Sigmoid colon (tissue), 7 donors: ENCODE measurements around the gene ACAA1. TPM values are rescaled to one million over a fixed set of nuclear protein-coding genes. Genes with fewer than 3 reads are reported as not detected.
"Not testable (repeated sequence)": the region's sequence is repeated elsewhere in the genome, so short reads cannot be mapped to it uniquely, and the experiment has no call there.

Experiments used
- DNase-seq: peaks from one replicate; pipeline ENCODE4 v3.0.0-alpha.2; 2019
- H3K27ac ChIP-seq, 4 donors: fragments of 200-600 bp; sonication (generic); one replicate each; pipeline ENCODE4 v1.5.1; 2016 to 2019; ENCODE audit warnings: mild to moderate bottlenecking in 1 of 4
- H3K27me3 ChIP-seq, 3 donors: fragments of 200-600 bp; sonication (generic); one replicate each; pipeline ENCODE4 v1.5.1; 2019; ENCODE audit warnings: mild to moderate bottlenecking in 1 of 3
- H3K36me3 ChIP-seq, 4 donors: fragments of 200-600 bp; sonication (generic); one replicate each; pipeline ENCODE4 v1.5.1; 2016 to 2019
- H3K4me1 ChIP-seq, 4 donors: fragments of 200-600 bp; sonication (generic); one replicate each; pipeline ENCODE4 v1.5.1; 2017 to 2019
- H3K4me3 ChIP-seq, 4 donors: fragments of 200-600 bp; sonication (generic); one replicate each; pipeline ENCODE4 v1.5.1; 2017 to 2019; ENCODE audit warnings: mild to moderate bottlenecking in 2 of 4, moderate library complexity in 1 of 4
- H3K9me3 ChIP-seq, 4 donors: fragments of 200-600 bp in 3 of 4; sonication (generic) in 3 of 4; one replicate each; pipeline versions ENCODE4 v1.5.1 to v1.6.1; 2013 to 2019
- CTCF ChIP-seq, 4 experiments: fragments of 450-650 bp in 3 of 4; fragments of 200-600 bp in 1 of 4; IDR thresholded peaks; one replicate each; pipeline ENCODE4 v1.5.1; 2016 to 2019; ENCODE audit warnings: antibody characterized with exemption in 4 of 4, mild to moderate bottlenecking in 3 of 4, moderate library complexity in 2 of 4
- EP300 ChIP-seq, 4 donors: sonication (generic); formaldehyde crosslinking; IDR thresholded peaks; one replicate each; pipeline ENCODE4 v1.6.1; 2017; ENCODE audit warnings: antibody characterized with exemption in 4 of 4
- POLR2A ChIP-seq, 2 donors: fragments of 450-650 bp; IDR thresholded peaks; one replicate each; pipeline ENCODE4 v1.6.1; 2016; ENCODE audit warnings: antibody characterized with exemption in 2 of 2, mild to moderate bottlenecking in 2 of 2, moderate library complexity in 2 of 2
- POLR2AphosphoS5 ChIP-seq, 4 donors: sonication (generic); formaldehyde crosslinking; IDR thresholded peaks; one replicate each; pipeline ENCODE4 v1.6.1; 2017; ENCODE audit warnings: antibody characterized with exemption in 4 of 4
- WGBS, 2 donors: extraction: QIAGEN DNeasy Blood & Tissue Kit; methylation state at CpG; one replicate each; pipeline ENCODE4 v1.1.7; 2013; 5-methylcytosine and 5-hydroxymethylcytosine counted together
- intact Hi-C: fragments of 100-400 bp; cut with DNase I; formaldehyde crosslinking; loops from one replicate; pipeline ENCODE4 v1.15.1; 2023
- polyA plus RNA-seq, 3 donors: library from polyadenylated mRNA; stranded (reverse); fragments of 200-250 nt; gene quantifications; one replicate each; pipeline ENCODE4 v1.2.3, GENCODE V29; 2013
- total RNA-seq, 4 donors: library from RNA; depleted of rRNA; stranded (reverse); fragments of >200 nt; gene quantifications; one replicate each; pipeline ENCODE4 v1.1.0, GENCODE V29; 2016
- donor health status: healthy with polysubstance abuse.
- donor health status: Bipolar disorder and iron deficiency.
- donor health status: healthy.

ACAA1 gene
- total and polyA plus RNA-seq, 7 donors: 42.6 to 258 (median 53.2) TPM

DNA sequence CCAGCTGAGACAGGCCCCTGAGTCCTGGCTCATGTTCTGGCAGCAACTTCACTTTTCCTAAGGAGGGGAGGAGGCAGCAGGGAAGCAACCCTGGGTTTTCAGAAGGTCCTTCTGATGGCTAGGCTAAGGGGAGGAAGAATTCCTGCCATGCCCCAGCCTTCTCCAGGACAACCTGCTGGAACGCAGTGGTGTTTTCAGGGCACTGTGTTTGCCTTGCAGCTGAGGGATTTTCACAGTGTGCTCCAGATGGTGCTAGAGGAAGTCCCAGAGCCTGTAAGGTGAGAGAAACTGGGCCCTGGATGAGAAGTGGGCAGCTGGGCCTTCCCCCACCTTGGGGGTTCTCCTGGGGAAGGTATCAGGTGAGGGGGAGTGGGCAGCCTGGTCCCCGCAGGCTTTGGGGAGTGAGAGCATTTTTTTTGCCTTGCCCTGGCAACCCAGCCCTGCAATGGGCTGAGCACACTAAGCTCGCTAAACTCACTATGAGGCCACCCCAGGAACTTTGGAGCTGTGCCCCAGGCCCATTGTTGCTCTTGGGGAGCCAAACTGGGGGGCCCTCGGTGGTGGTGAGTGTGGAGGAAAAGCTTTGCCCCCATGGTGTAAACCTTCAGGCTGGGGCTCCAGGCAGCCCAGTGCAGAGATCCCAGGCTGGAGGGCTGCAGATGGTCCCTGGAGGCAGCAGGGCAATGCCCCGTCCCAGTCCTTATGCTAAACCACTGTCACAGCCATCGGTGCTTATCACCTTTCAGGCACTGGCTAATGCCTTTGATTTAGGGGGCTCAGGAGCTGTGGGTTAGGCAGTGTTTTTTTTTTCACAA, 41.1 kb downstream of the ACAA1 start:
- no peaks in the 10 kb centered on the region for H3K36me3 ChIP-seq
- no peak for TF ChIP-seq EP300 (IDR thresholded peaks at IDR 0.05)
- no peak for TF ChIP-seq POLR2A (IDR thresholded peaks at IDR 0.05)
- no peak for TF ChIP-seq POLR2AphosphoS5 (IDR thresholded peaks at IDR 0.05)
- no peak for TF ChIP-seq CTCF (IDR thresholded peaks at IDR 0.05)
- DNase-seq: no peak
- intact Hi-C loops: no loop called here
- H3K4me1 ChIP-seq: no peaks in the 10 kb centered on the region
- H3K9me3 ChIP-seq: no peaks in the 10 kb centered on the region
- H3K4me3 ChIP-seq: no peak overlapping the region
- H3K27ac ChIP-seq: no peak overlapping the region
- 90% methylated on average over 6 of the region's 6 CpGs for WGBS, 2 donors
- no peaks in the 10 kb centered on the region for H3K27me3 ChIP-seq

- WGBS, 2 donors: 89 to 90% methylated on average over 3 of the region's 3 CpGs
- Histone ChIP-seq H3K36me3 (no peaks in the 10 kb centered on the region), H3K27me3 (no peaks in the 10 kb centered on the region), H3K27ac (no peak overlapping the region), H3K4me1 (no peaks in the 10 kb centered on the region), H3K9me3 (no peaks in the 10 kb centered on the region), H3K4me3 (no peak overlapping the region)
- intact Hi-C loops: no loop called here
- DNase-seq: no peak
- TF ChIP-seq CTCF (IDR thresholded peaks at IDR 0.05): no peak
- no peak for TF ChIP-seq EP300 (IDR thresholded peaks at IDR 0.05)
- no peak for TF ChIP-seq POLR2A (IDR thresholded peaks at IDR 0.05)
- no peak for TF ChIP-seq POLR2AphosphoS5 (IDR thresholded peaks at IDR 0.05)
These were observed 41.9 kb downstream of the ACAA1 start for GRCh38 chr3:38094999-38095398.

DNA sequence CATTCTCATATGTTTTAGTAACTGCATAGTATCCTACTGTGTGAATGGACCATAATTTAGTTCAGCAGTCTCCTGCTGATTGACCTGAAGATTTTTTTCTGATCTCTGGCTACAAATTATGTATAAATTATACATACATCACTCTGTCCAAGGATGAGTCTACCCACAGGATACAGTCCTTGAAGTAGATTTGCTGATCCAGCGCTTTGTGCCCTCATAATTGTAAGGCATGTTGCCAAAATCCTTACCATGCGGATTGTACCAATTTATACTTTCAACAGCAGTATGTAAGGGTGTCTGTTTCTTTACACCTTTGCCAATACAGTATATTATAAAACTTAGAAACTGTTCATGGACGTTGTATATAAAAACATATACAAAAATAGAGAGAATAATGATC, 46.5 kb downstream of the ACAA1 start:
- intact Hi-C loops: no loop called here
- Histone ChIP-seq H3K36me3 (no peaks in the 10 kb centered on the region), H3K27ac (no peak overlapping the region), H3K9me3 (no peaks in the 10 kb centered on the region), H3K4me3 (no peak overlapping the region), H3K4me1 (no peaks in the 10 kb centered on the region), H3K27me3 (no peaks in the 10 kb centered on the region)
- 84 to 95% methylated on average over 3 of the region's 3 CpGs for WGBS, 2 donors
- DNase-seq: no peak
- no peak for TF ChIP-seq POLR2A (IDR thresholded peaks at IDR 0.05)

DNA sequence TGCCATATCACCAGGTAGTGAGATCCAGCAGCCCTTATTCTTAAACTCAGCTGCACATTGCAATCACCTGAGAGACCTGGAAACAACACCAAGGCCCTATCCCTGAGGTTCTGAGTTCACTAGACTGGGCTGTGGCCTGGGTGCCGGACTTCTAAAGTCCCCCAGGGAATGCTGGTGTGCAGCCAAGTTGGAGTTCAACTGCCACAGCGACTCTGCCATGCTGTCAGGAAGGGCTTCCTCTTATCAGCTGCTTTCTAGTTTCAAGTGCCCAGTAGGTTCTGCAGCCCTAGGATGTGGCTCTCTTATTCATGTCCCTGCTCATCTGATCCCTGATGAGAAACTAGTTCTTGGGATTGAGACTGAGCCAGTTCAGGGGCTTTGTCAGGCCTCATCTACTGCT, 47.8 kb downstream of the ACAA1 start:
- H3K27me3 ChIP-seq: no peaks in the 10 kb centered on the region
- H3K9me3 ChIP-seq: no peaks in the 10 kb centered on the region
- TF ChIP-seq EP300 (IDR thresholded peaks at IDR 0.05) (no peak), POLR2A (IDR thresholded peaks at IDR 0.05) (no peak), POLR2AphosphoS5 (IDR thresholded peaks at IDR 0.05) (no peak), CTCF (IDR thresholded peaks at IDR 0.05) (no peak)
- intact Hi-C loops: no loop called here
- H3K4me3 ChIP-seq: no peak overlapping the region
- 89% methylated on average over 2 of the region's 2 CpGs for WGBS, 2 donors
- no peak overlapping the region for H3K27ac ChIP-seq
- no peaks in the 10 kb centered on the region for H3K4me1 ChIP-seq
- H3K36me3 ChIP-seq: no peaks in the 10 kb centered on the region
- no peak for DNase-seq

DNA sequence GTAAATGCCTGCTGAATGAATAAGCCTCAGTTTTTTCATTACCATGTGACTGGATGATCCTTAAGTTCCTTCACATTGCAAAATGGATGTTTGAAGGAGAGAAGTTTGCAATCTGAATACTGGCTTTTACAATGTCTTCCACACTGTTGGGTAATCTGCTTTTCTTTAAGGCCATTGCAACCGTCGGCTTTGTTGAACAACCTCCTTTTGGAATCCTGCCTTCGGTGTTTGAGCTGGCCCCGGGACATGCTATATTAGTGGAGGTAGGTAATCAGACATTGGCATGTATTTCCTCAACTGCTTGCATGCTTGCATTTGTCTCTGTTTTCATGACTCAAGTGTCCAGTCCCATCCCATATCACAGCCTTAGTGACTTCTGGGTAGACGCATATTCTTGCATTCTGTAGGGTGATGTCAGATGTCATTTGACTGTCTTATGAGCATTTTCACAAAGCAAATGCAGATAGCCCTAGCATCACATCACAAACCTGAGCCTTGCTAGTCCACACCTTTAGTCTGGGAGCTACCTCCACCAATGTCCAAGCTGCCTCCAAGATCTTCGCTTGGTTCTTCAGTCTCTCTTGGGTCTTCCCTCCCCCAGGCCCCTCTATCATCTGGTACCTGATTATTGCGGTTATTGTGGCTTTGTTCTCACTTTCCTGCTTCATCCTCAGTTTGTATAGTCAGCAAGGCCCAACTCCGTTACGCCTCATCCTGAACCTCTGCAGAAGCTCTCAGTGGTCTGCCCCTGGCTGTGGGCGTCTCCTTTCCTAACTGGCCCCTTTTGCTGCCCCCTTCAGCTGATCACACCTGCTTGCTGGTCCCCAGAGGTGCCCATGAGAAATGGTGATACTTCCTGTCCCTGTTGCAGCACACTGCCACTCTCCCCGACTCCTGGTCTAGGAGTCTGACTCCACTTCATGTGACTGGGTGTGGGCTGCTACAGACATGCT, 48.5 kb downstream of the ACAA1 start:
- H3K9me3 ChIP-seq: no peaks in the 10 kb centered on the region

DNA sequence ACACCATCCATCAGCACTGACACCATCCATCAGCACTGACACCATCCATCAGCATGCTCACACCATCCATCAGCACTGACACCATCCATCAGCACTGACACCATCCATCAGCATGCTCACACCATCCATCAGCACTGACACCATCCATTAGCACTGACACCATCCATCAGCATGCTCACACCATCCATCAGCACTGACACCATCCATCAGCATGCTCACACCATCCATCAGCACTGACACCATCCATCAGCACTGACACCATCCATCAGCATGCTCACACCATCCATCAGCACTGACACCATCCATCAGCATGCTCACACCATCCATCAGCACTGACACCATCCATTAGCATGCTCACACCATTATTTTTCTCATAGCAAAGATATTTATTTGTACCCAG, 49.6 kb downstream of the ACAA1 start:
- H3K27me3 ChIP-seq, H3K4me3 ChIP-seq, H3K9me3 ChIP-seq, H3K27ac ChIP-seq, DNase-seq, H3K36me3 ChIP-seq, intact Hi-C loops, H3K4me1 ChIP-seq: not testable (repeated sequence)

More for the DNA sequence above, 48.5 kb downstream of the ACAA1 start:
- Histone ChIP-seq H3K4me3 (no peak overlapping the region), H3K36me3 (no peaks in the 10 kb centered on the region), H3K27ac (no peak overlapping the region), H3K27me3 (no peaks in the 10 kb centered on the region), H3K4me1 (no peaks in the 10 kb centered on the region)
- intact Hi-C loops: no loop called here
- WGBS, 2 donors: 90 to 93% methylated on average over 11 of the region's 11 CpGs
- TF ChIP-seq EP300 (IDR thresholded peaks at IDR 0.05) (no peak), CTCF (IDR thresholded peaks at IDR 0.05) (no peak), POLR2A (IDR thresholded peaks at IDR 0.05) (no peak), POLR2AphosphoS5 (IDR thresholded peaks at IDR 0.05) (no peak)
- DNase-seq: no peak
